ENCODE results near the gene PBX2. TPM values are rescaled to one million over a fixed set of nuclear protein-coding genes. Genes with fewer than 3 reads are reported as not detected.
A peak's percentile ranks its signal among the peaks of the same experiment; 100 is the strongest.

PBX2 gene
- total RNA-seq, 1 experiment from 2014 or later = 176 TPM

DNA sequence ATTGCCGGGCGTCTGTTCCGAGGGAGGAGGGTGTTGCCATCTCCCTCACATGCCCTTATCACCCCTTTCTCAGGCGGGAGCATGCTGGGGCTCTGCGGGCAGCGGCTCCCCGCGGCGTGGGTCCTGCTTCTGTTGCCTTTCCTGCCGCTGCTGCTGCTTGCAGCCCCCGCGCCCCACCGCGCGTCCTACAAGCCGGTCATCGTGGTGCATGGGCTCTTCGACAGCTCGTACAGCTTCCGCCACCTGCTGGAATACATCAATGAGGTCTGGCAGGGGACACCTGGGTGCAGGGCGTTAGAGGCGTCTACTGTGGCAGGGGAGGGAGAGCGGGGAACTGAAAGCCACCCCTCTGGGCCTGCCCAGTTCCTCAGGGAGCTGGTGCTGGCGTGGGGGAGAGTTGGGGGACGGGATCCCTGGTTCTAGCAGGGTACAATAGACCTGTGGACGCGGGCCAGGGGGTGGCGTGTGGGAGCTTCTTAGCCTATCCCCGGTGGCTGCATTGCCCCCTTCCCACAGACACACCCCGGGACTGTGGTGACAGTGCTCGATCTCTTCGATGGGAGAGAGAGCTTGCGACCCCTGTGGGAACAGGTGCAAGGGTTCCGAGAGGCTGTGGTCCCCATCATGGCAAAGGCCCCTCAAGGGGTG is 35.4 kb downstream of the PBX2 start:
- H2AFZ ChIP-seq (ENCODE audit: low read length) = no peak overlapping the region
- no CpG with 5 or more reads among the region's 34 CpGs for WGBS (ENCODE audit: extremely low coverage, insufficient read length, low lambda C conversion rate)
- no peaks in the 10 kb centered on the region for H3K9me3 Mint-ChIP-seq

More for the DNA sequence above, 35.4 kb downstream of the PBX2 start:
- H3K36me3 Mint-ChIP-seq (ENCODE audit: insufficient read depth in 1 of 3, low read depth in 3 of 3) = peaks cover 24 to 42% (median 27%) of the 10 kb centered on the region in 3 experiments
- H2BK5ac ChIP-seq (ENCODE audit: insufficient read length, low read length) = no peak overlapping the region
- no peaks in the 10 kb centered on the region; the same call in 1 of the 2 replicates for H3K79me2 ChIP-seq (ENCODE audit: insufficient read depth, low read length)
- TF ChIP-seq, protein P1, sequence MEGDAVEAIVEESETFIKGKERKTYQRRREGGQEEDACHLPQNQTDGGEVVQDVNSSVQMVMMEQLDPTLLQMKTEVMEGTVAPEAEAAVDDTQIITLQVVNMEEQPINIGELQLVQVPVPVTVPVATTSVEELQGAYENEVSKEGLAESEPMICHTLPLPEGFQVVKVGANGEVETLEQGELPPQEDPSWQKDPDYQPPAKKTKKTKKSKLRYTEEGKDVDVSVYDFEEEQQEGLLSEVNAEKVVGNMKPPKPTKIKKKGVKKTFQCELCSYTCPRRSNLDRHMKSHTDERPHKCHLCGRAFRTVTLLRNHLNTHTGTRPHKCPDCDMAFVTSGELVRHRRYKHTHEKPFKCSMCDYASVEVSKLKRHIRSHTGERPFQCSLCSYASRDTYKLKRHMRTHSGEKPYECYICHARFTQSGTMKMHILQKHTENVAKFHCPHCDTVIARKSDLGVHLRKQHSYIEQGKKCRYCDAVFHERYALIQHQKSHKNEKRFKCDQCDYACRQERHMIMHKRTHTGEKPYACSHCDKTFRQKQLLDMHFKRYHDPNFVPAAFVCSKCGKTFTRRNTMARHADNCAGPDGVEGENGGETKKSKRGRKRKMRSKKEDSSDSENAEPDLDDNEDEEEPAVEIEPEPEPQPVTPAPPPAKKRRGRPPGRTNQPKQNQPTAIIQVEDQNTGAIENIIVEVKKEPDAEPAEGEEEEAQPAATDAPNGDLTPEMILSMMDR (conservative IDR thresholded peaks at IDR 0.05) = peak; percentile 66
- H4K8ac ChIP-seq (replicated peaks; ENCODE audit: insufficient read length, low read depth, low read length) = no peak overlapping the region
- H4K91ac ChIP-seq (ENCODE audit: insufficient read length, low read depth, low read length) = no peak overlapping the region
- no peaks in the 10 kb centered on the region for H3K79me1 ChIP-seq (ENCODE audit: insufficient read depth, low read depth, low read length, poor library complexity, severe bottlenecking)
- H3K4me2 ChIP-seq (ENCODE audit: insufficient read depth, insufficient read length, low read length) = peak overlapping the region; percentile 81
- H2BK120ac ChIP-seq (ENCODE audit: low read depth, low read length, poor library complexity, severe bottlenecking) = no peak overlapping the region
- no peak overlapping the region for H3K4ac ChIP-seq (ENCODE audit: low read depth, low read length)
- H3T11ph ChIP-seq (ENCODE audit: low read length) = no peak overlapping the region
- H3K27ac Mint-ChIP-seq = peak overlapping the region; percentile 76 to 99 (median 99); a peak in 5 of 7 replicates
- no peak overlapping the region for H2BK20ac ChIP-seq (ENCODE audit: low read depth, low read length, poor library complexity, severe bottlenecking)
- H3K14ac ChIP-seq (ENCODE audit: insufficient read depth, low read length) = peak overlapping the region; percentile 9; the same call in 1 of the 2 replicates
- no peaks in the 10 kb centered on the region for H3K9me3 ChIP-seq (ENCODE audit: control insufficient read depth, low read depth, low read length)
- peaks cover 29% of the 10 kb centered on the region for H3K23me2 ChIP-seq (ENCODE audit: insufficient read length, low read depth, low read length, poor library complexity, severe bottlenecking)
- H3K4me3 Mint-ChIP-seq = peak overlapping the region; percentile 97 to 98
- H3K27me3 ChIP-seq (ENCODE audit: insufficient read depth, low read length) = no peaks in the 10 kb centered on the region; the same call in 1 of the 2 replicates
- H3K18ac ChIP-seq (ENCODE audit: insufficient read length, low read depth, low read length) = peak overlapping the region; percentile 54
- DNase-seq = peak; percentile 82
- H3K4me1 ChIP-seq (ENCODE audit: insufficient read depth, low read length) = peaks cover 2% of the 10 kb centered on the region; the same call in 1 of the 2 replicates
- no peak overlapping the region for H4K5ac ChIP-seq (ENCODE audit: insufficient read length, low read depth, low read length)
- H3K23ac ChIP-seq (ENCODE audit: insufficient read length, low read depth, low read length) = no peak overlapping the region
- peaks cover 35 to 38% of the 10 kb centered on the region in 2 experiments for H3K4me1 Mint-ChIP-seq
- peak overlapping the region; percentile 51 for H3K9ac ChIP-seq (ENCODE audit: extremely low read depth, insufficient read length, low read length)
- no peak overlapping the region for H2AK5ac ChIP-seq (ENCODE audit: insufficient read length, low read length)
- H3K27ac ChIP-seq (ENCODE audit: insufficient read length, low read depth, low read length) = no peak overlapping the region
- H3K56ac ChIP-seq (ENCODE audit: insufficient read length, low read depth, low read length) = no peak overlapping the region
- no peaks in the 10 kb centered on the region for H4K20me1 ChIP-seq (ENCODE audit: control insufficient read depth, insufficient read depth, insufficient read length)
- H2BK15ac ChIP-seq (ENCODE audit: low read depth, low read length) = no peak overlapping the region
- no peak overlapping the region for H2BK12ac ChIP-seq (ENCODE audit: insufficient read length, low read depth, low read length)
- peaks cover 4% of the 10 kb centered on the region for H3K27me3 Mint-ChIP-seq (ENCODE audit: low read depth)
